Measurements from ENCODE around the gene OTULINL.

The OTULINL gene

GRCh38 chr5:14577079-14577725 is 4.4 kb upstream of the OTULINL start:
- no peak for DNase-seq

- no peak for DNase-seq
Measured at GRCh38 chr5:14577971-14578370, 3.6 kb upstream of the OTULINL start.

DNA sequence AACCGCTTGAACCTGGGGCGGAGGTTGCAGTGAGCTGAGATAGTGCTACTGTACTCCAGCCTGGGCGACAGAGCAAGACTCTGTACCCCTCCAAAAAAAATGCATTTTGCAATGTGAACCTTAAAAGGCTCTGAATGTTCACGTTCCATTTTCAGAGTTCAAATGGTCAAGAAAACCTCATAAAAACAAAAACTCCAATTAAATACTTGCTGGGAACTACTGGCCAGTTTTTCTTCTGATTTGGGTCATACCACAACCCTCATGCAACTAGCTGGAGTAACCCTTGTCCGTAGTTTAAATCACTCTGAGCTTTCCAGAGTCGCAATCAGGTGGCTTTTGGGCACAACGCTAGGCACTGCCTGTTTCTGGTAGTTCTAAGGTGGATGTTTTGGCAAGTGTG is 2.3 kb upstream of the OTULINL start:
- no peak for DNase-seq

DNA sequence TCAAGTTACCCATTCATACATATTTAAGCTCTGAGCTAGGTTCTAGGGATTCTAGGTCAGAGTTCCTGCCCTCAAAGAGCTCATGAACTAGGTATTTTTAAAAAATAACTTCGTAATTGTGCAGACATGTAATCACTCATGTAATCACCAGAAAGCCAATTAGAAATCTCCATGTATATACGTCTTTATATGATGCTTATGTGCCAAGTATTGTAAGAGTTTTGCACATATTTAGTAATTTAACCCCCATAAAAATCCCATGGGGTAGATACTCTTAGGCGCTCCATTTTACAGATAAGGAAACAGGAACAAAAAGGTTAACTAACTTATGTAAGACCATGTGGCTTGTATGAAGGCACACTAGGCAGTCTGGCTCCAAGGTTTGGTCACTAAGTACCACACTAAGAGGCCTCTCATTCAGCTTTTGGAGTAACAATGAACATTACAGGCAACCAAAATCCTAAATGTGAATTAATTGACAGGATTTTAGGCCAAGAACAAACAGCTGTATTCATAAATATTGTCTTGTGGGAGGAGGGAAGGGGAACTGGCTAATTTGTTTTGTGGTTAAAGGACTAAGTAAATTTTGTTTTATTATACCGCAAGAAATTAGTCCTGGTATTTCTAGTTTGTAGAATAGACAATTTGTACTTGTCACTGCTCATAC is 1.7 kb upstream of the OTULINL start:
- no peak for DNase-seq

DNA sequence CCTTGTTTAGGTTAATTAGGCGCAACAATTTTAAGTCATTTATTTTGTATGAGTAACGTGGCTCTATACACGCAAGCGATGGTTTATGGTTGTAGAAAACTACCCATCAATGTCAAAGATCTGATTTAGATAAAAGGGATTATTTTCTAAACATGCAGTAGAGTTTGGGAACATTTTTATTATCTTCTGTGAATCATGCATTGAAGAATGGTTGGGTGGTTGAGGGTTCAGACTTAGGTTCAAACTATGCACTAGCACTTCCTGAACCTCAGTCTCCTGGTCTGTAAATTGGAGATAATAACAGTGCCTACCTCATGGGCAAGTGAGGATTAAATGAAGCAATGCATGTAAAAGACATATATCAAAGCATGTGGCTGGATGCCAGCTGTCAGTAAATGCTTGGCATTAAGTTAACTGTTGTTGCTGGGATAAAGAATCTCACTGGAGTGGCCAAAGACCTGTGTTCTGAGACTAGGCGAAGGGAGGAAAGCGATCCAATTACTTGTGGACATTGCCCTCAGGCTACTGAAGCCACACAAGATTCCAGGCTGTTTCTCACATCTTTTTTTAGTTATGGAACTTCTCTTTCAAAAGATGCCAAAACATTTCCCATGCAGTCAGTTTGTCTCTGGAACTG is 1.1 kb upstream of the OTULINL start:
- no peak for DNase-seq

DNA sequence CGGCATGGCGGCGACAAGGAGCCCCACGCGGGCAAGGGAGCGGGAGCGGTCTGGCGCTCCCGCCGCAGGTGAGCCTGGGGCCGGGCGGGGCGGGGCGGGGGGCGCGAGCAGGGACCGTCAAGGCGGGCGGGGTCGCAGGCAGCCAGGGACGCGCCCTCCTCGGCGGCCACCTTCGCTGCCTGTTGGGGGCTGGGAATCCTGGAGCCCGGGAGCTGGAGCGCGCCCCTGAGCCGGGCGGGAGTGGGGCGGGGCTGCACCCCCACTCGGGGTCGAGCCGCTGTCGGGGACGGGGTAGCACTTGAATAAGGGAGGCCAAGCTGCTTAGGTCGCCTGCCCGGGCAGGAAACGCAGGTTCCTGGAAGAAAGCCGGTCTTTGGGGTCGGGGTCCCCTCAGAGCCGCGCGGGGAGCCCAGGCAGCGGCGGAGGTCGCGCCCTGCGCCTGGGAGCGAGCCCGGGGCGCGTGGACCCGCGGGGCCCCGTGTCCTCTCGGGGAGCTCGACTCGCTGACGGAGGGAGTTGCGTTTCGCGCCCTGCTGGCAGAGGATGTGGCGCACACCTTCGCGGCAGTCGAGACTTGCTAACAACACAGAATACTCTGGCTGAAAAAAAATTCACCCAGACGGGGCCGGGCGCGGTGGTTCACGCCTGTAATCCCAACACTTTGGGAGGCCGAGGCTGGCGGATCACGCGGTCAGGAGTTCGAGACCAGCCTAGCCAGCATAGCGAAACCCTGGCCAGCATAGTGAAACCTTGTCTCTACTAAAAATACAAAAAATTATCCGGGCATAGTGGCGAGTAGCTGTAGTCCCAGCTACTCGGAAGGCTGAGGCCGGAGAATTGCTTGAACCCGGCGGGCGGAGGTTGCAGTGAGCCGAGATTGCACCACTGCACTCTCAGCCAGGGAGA is 552 bp downstream of the OTULINL start:
- peak; percentile 49 for DNase-seq

GRCh38 chr5:14582797-14583137 is 1.2 kb downstream of the OTULINL start:
- DNase-seq = no peak

- no peak for DNase-seq
Measured at GRCh38 chr5:14584848-14585247, 3.3 kb downstream of the OTULINL start.

- DNase-seq = no peak
Measured at GRCh38 chr5:14587150-14587549, 5.6 kb downstream of the OTULINL start.

DNA sequence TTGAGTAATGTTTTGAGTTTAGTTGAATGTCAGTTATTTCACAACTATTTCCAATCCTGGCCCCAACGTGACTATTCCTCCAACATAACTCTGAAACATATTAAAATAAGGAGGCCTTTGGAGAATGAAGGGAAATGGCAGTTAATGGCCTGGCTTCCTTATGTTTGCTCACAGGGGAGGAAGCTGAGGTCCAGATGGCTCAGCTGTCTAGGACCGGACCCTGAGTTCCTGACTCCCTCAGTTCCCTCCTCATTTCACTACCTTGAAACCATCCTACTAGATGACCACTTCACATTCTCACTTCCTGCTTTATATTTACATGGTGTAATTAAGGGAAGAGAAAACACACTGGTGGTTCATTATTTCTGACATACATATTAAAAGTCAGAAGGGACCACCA is 6.6 kb downstream of the OTULINL start:
- DNase-seq = no peak

GRCh38 chr5:14588758-14589543 is 7.4 kb downstream of the OTULINL start:
- DNase-seq = no peak

- DNase-seq = no peak
Measured at GRCh38 chr5:14590949-14591348, 9.4 kb downstream of the OTULINL start.

GRCh38 chr5:14591548-14591947 is 10.0 kb downstream of the OTULINL start:
- DNase-seq = no peak

GRCh38 chr5:14593326-14594021 is 11.9 kb downstream of the OTULINL start:
- no peak for DNase-seq

- no peak for DNase-seq
Measured at GRCh38 chr5:14594378-14595074, 12.9 kb downstream of the OTULINL start.

- no peak for DNase-seq
Measured at GRCh38 chr5:14595189-14595588, 13.6 kb downstream of the OTULINL start.

DNA sequence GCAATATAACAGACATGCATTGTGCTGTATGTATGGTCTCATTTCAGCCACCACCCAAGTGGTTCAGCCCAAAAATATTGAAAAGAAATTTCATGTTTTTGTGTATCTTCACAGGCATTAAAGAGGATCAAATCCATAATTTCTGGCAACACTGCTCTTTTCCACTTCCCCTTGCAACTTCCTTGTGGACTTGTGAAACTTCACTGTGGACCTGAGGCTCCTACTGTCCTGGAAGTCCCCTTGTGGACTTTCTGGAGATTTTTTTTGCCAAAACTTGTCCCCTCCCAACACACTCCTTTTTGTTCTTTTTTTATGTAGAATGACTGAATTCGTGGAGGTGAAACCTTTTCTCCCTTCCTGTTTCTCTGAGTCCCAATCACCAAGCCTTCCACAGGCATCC is 14.3 kb downstream of the OTULINL start:
- no peak for DNase-seq

DNA sequence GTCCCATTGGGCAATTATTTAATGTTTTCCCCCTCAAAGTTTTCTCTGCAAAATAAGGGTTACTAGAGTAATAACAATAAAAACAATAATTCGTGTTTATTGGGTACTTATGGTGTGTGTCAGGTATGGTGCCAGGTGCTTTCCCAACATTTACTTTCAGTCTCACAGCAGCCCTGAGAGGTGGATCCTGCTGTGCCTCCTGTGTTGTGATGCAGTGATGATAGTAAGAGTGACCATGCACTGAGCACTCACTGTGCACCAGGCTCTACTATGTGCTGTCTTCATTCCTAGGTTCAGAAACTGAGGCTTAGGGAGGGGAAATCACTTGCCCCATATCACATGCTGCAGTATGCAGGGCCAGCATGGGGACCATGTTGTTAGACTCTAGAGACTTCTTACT is 15.5 kb downstream of the OTULINL start:
- DNase-seq = no peak

DNA sequence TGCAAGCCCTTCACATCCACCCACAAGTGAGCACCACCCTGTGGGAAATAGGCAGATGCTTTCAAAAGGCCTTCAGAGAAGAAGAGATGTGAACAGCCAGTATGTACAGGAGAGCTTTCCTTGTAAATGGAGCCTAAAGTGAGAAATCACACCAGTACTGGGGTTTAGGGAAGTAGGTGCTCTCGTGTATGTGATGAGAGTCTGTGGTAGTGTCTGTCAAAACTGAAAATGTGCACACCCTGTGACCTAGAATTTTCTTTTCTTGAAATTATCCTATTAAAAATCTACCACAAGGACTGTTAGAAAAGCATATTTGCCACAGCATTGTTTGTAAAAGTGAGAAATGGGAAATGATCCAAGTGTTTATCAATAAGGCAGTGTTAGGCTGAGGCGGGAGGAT is 16.6 kb downstream of the OTULINL start:
- DNase-seq = no peak

DNA sequence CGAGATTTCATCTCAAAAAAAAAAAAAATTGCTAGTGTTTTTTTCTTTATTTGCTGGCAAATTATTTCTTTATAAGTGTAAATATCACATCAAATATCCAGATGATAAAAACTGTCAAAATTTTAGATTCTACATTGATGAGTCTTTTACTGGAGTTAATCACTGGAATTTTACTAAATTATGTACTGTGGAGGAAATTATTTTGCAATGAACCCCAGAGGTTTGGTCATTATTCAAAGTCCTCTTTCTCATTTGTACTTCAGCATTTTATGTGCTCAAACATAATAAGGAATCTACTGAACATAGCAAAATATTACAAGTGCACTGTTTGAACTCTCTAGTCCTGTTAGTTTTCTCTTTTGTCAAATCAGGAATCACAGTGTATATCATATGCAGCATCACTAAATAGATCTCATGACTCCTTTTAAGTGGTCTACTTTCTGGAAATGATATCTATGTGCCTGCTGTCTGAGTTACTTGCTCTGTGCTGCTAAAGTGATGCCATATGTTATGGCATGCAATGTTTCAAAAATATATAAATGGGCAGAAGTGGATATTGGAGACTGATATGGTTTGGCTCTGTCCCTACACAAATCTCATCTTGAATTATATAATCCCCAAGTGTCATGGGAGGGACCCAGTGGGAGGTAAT is 18.0 kb downstream of the OTULINL start:
- no peak for DNase-seq

DNA sequence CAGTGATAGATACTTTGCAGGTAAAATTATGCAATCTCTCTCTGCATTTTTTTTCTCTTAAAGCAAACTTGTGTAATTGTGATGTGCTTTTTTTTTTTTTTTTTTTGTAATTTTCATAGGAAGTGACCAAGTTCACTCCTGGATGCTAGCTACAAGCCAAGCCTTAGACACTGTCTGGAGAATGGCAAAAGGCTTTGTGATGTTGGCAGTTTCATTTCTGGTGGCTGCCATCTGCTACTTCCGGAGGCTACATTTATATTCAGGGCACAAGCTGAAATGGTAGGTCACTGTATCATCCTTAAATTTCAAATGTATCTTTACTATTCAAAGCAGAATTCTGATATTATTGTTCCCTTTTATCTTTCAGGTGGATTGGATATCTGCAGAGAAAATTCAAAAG is 19.3 kb downstream of the OTULINL start:
- DNase-seq = no peak

Measured in NCI-H1092 (cell line).